ENCODE data around the gene CANT1. TPM values are rescaled to one million over a fixed set of nuclear protein-coding genes. Genes with fewer than 3 reads are reported as not detected.

The CANT1 gene
- total RNA-seq, 1 donor from 2014 or later: 72.1 TPM

DNA sequence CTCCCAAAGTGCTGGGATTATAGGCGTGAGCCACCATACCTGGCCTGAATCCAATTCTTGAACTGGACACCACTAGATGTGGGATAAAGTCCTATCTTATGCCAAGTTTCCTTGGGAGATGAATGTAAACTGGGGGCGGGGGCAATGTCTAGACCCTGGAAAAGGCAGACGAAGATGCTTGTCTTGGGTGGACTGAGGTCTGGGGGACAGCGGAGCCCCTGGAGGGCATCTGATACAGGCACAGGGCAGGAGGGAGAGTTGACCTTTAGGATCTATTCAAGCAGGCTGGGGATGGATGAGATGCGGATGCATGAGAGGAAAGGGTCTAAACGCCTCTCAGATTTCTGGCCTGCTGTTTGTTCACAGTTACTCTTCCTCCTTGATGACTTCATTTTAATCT lies 26.1 kb upstream of the CANT1 start:
- no peak overlapping the region for H3K4me2 ChIP-seq (ENCODE audit: low read length)
- TF ChIP-seq EZH2 (IDR thresholded peaks at IDR 0.05; ENCODE audit: insufficient read depth, low read length): no peak
- TF ChIP-seq, protein P1, sequence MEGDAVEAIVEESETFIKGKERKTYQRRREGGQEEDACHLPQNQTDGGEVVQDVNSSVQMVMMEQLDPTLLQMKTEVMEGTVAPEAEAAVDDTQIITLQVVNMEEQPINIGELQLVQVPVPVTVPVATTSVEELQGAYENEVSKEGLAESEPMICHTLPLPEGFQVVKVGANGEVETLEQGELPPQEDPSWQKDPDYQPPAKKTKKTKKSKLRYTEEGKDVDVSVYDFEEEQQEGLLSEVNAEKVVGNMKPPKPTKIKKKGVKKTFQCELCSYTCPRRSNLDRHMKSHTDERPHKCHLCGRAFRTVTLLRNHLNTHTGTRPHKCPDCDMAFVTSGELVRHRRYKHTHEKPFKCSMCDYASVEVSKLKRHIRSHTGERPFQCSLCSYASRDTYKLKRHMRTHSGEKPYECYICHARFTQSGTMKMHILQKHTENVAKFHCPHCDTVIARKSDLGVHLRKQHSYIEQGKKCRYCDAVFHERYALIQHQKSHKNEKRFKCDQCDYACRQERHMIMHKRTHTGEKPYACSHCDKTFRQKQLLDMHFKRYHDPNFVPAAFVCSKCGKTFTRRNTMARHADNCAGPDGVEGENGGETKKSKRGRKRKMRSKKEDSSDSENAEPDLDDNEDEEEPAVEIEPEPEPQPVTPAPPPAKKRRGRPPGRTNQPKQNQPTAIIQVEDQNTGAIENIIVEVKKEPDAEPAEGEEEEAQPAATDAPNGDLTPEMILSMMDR (IDR thresholded peaks at IDR 0.05; ENCODE audit: insufficient read depth, low read depth, low read length): no peak
- H3K4me1 ChIP-seq (ENCODE audit: insufficient read depth, low read length): peaks cover 11% of the 10 kb centered on the region
- Mint-ChIP-seq H3K9me3 (ENCODE audit: unreplicated experiment) (peaks cover 2% of the 10 kb centered on the region), H3K27me3 (ENCODE audit: low read depth, unreplicated experiment) (peaks cover 21% of the 10 kb centered on the region), H3K4me3 (ENCODE audit: unreplicated experiment) (no peak overlapping the region), H3K4me1 (ENCODE audit: low read depth, unreplicated experiment) (no peaks in the 10 kb centered on the region), H3K36me3 (ENCODE audit: low read depth, unreplicated experiment) (no peaks in the 10 kb centered on the region), H3K27ac (ENCODE audit: unreplicated experiment) (no peak overlapping the region)
- no peak overlapping the region for H3K9ac ChIP-seq (ENCODE audit: low read length)
- H3K9me3 ChIP-seq (ENCODE audit: insufficient read depth, low read depth, low read length): no peaks in the 10 kb centered on the region
- H3K27me3 ChIP-seq (ENCODE audit: insufficient read depth, low read length): peaks cover 5% of the 10 kb centered on the region
- no peak overlapping the region for H2AFZ ChIP-seq (ENCODE audit: low read depth, low read length)
- no peaks in the 10 kb centered on the region for H3K79me2 ChIP-seq (ENCODE audit: insufficient read depth, low read length)
- no peaks in the 10 kb centered on the region for H3K36me3 ChIP-seq (ENCODE audit: insufficient read depth, low read length)
- FAIRE-seq: no peak
- DNase-seq (ENCODE audit: low read depth): no peak
- no peak overlapping the region for H3K27ac ChIP-seq (ENCODE audit: low read depth, low read length)
- H3K4me3 ChIP-seq (ENCODE audit: insufficient read depth, low read depth, low read length): no peak overlapping the region
- no peaks in the 10 kb centered on the region for H4K20me1 ChIP-seq (ENCODE audit: insufficient read depth, low read length)

DNA sequence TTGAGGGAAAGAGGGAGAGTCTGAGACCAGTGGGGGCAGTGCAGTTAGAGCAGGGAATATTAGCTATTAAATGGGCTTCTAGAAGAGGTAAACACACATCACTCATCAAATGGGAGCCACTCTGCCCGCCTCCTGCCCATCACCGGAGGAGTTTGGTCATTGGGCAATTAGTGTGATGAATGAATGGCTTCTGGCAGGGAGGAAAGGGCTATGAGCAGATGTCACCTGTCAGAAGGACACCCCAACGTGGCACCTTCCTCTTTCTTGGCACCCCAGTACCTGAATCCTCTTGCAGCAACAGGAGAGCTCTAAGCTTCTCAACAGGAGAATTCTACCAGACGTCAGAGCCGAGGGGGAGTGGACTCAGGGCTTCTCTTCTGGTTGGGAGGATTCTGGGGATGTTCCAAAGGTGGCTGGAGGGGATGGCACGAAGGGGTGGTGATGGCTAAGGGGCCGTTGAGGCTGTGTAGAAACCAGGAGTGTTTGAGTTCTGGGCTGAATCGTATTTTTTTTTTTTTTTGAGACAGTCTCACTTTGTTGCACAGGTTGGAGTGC lies 25.4 kb upstream of the CANT1 start:
- Mint-ChIP-seq H3K4me3 (ENCODE audit: unreplicated experiment) (no peak overlapping the region), H3K4me1 (ENCODE audit: low read depth, unreplicated experiment) (no peaks in the 10 kb centered on the region), H3K36me3 (ENCODE audit: low read depth, unreplicated experiment) (no peaks in the 10 kb centered on the region), H3K27me3 (ENCODE audit: low read depth, unreplicated experiment) (peaks cover 26% of the 10 kb centered on the region), H3K9me3 (ENCODE audit: unreplicated experiment) (peaks cover 4% of the 10 kb centered on the region), H3K27ac (ENCODE audit: unreplicated experiment) (no peak overlapping the region)
- Histone ChIP-seq H3K4me2 (ENCODE audit: low read length) (no peak overlapping the region), H3K79me2 (ENCODE audit: insufficient read depth, low read length) (no peaks in the 10 kb centered on the region), H3K36me3 (ENCODE audit: insufficient read depth, low read length) (no peaks in the 10 kb centered on the region), H4K20me1 (ENCODE audit: insufficient read depth, low read length) (no peaks in the 10 kb centered on the region), H3K27ac (ENCODE audit: low read depth, low read length) (no peak overlapping the region), H3K9ac (ENCODE audit: low read length) (no peak overlapping the region), H3K27me3 (ENCODE audit: insufficient read depth, low read length) (peaks cover 7% of the 10 kb centered on the region), H3K4me3 (ENCODE audit: insufficient read depth, low read depth, low read length) (no peak overlapping the region), H3K4me1 (ENCODE audit: insufficient read depth, low read length) (peaks cover 11% of the 10 kb centered on the region), H2AFZ (ENCODE audit: low read depth, low read length) (no peak overlapping the region), H3K9me3 (ENCODE audit: insufficient read depth, low read depth, low read length) (no peaks in the 10 kb centered on the region)
- FAIRE-seq: no peak
- TF ChIP-seq, protein P1 (IDR thresholded peaks at IDR 0.05; ENCODE audit: insufficient read depth, low read depth, low read length): no peak
- no peak for TF ChIP-seq EZH2 (IDR thresholded peaks at IDR 0.05; ENCODE audit: insufficient read depth, low read length)
- no peak for DNase-seq (ENCODE audit: low read depth)

DNA sequence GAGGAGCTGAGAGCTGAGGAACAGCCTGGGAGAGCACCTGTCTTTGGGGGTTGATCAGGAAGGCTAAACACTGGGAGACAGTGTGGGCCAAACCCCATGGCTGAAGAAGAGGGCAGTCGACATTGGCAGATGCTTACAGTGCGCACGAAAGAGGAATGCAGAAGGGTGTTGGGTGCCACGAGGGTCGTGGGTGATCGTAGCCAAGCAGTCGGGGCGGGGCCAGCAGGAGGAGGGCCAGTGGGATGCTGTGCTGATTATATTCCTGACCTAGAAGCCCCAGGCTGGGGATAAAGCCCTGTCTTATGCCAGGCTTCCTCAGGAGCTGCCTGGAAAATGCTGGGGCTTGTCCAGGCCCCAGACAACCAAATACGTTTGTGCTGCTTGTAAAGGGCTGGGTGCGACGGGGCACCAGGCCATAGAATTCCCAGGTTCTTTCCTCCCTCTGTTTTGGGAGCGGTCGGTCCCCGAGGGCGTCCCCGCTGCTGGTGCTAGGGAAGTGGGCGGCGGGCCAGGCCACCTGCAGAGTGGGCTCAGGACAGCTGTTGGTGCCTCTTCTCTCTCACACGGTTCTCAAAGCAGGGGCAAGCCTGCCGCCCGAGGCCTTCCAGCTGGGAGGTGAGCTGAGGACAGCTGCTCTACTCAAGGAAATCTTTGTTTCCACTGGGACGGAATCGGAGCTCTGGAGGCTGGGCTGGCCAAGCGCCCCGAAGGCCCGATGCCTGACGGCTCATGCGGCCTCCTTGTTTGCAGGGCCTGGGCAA lies 24.4 kb upstream of the CANT1 start:
- DNase-seq (ENCODE audit: low read depth): no peak
- Histone ChIP-seq H3K9ac (ENCODE audit: low read length) (no peak overlapping the region), H3K4me1 (ENCODE audit: insufficient read depth, low read length) (peaks cover 11% of the 10 kb centered on the region), H3K79me2 (ENCODE audit: insufficient read depth, low read length) (no peaks in the 10 kb centered on the region), H3K4me2 (ENCODE audit: low read length) (no peak overlapping the region), H3K36me3 (ENCODE audit: insufficient read depth, low read length) (no peaks in the 10 kb centered on the region), H3K4me3 (ENCODE audit: insufficient read depth, low read depth, low read length) (no peak overlapping the region), H3K27me3 (ENCODE audit: insufficient read depth, low read length) (peaks cover 17% of the 10 kb centered on the region), H2AFZ (ENCODE audit: low read depth, low read length) (no peak overlapping the region), H4K20me1 (ENCODE audit: insufficient read depth, low read length) (no peaks in the 10 kb centered on the region), H3K9me3 (ENCODE audit: insufficient read depth, low read depth, low read length) (no peaks in the 10 kb centered on the region), H3K27ac (ENCODE audit: low read depth, low read length) (no peak overlapping the region)
- peaks cover 4% of the 10 kb centered on the region for H3K9me3 Mint-ChIP-seq (ENCODE audit: unreplicated experiment)
- no peak overlapping the region for H3K4me3 Mint-ChIP-seq (ENCODE audit: unreplicated experiment)
- H3K27ac Mint-ChIP-seq (ENCODE audit: unreplicated experiment): no peak overlapping the region
- H3K27me3 Mint-ChIP-seq (ENCODE audit: low read depth, unreplicated experiment): peaks cover 36% of the 10 kb centered on the region
- TF ChIP-seq, protein P1 (IDR thresholded peaks at IDR 0.05; ENCODE audit: insufficient read depth, low read depth, low read length): no peak
- TF ChIP-seq EZH2 (IDR thresholded peaks at IDR 0.05; ENCODE audit: insufficient read depth, low read length): no peak
- H3K36me3 Mint-ChIP-seq (ENCODE audit: low read depth, unreplicated experiment): no peaks in the 10 kb centered on the region
- peaks cover 2% of the 10 kb centered on the region for H3K4me1 Mint-ChIP-seq (ENCODE audit: low read depth, unreplicated experiment)
- no peak for FAIRE-seq

Data from astrocyte (in vitro differentiated cells and primary cell).